Left ventricle myocardium inferior (tissue), 1 donor: Measurements from ENCODE around the gene SPIN2A. TPM values are rescaled to one million over a fixed set of nuclear protein-coding genes. Genes with fewer than 3 reads are reported as not detected.
"Not testable (repeated sequence)": the region's sequence is repeated elsewhere in the genome, so short reads cannot be mapped to it uniquely, and the experiment has no call there.

ENCODE experiments used
- DNase-seq: peaks from one replicate; pipeline ENCODE4 v3.0.0-alpha.2; 2020
- H3K27ac ChIP-seq: fragments of 200-600 bp; replicated peaks from 2 replicates; pipeline ENCODE4 v1.8.0; 2021
- H3K27me3 ChIP-seq: fragments of 200-600 bp; 2 replicates; pipeline ENCODE4 v1.8.0; 2021; ENCODE audit warnings: low read depth
- H3K36me3 ChIP-seq: fragments of 200-600 bp; 2 replicates; pipeline ENCODE4 v1.8.0; 2021
- H3K4me1 ChIP-seq: fragments of 200-600 bp; 2 replicates; pipeline ENCODE4 v1.8.0; 2021
- H3K4me3 ChIP-seq: fragments of 200-600 bp; 2 replicates; pipeline ENCODE4 v1.8.0; 2021; ENCODE audit warnings: mild to moderate bottlenecking, moderate library complexity
- H3K9me3 ChIP-seq: fragments of 200-600 bp; replicated peaks from 2 replicates; pipeline ENCODE4 v1.8.0; 2021
- intact Hi-C: fragments of 100-400 bp; cut with micrococcal nuclease; formaldehyde crosslinking; loops from one replicate; pipeline ENCODE4 v1.11.0; 2022
- total RNA-seq: library from RNA; stranded (reverse); fragmentation: NEBNext Ultra II Directional; extraction: Animal tissue kit (Norgen Biotek cat#: 25700); gene quantifications from one replicate; pipeline ENCODE4 v1.2.1, GENCODE V29; 2021
- TF ChIP-seq, protein P1 (sequence below): fragments of 200-600 bp; IDR thresholded peaks from 2 replicates; pipeline ENCODE4 v1.8.0; 2021; ENCODE audit warnings: antibody characterized with exemption, mild to moderate bottlenecking, borderline replicate concordance
- donor health status: DM: no; HTN: yes; CAD: no; lungs with severe emphysema.

The SPIN2A gene
- total RNA-seq, 1 donor from 2014 or later: 0.22 TPM

DNA sequence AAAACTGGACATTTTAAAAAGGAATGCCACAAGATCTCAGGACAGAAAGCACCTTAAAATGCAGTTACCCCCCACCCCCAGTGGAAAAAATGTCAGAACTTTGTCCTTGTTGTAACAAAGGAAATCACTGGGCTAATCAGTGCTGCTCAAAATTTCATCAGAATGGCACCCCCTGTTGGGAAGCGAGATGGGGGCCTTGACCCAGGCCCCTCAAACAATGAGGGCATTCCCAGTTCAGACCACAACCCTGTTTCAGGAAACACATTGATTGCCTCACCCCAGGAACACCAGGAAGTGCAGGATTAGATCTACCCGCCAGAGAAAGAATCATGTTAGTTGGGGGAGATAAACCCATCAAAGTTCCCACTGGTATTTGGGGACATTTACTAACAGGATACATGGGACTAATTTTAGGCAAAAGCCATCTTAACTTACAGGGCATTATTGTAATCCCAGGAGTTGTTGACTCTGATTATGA lies 32.2 kb downstream of the SPIN2A start:
- Histone ChIP-seq H3K4me1 (no peaks in the 10 kb centered on the region), H3K36me3 (peaks cover 14% of the 10 kb centered on the region), H3K4me3 (no peak overlapping the region), H3K27me3 (no peaks in the 10 kb centered on the region), H3K27ac (no peak overlapping the region), H3K9me3 (peaks cover 12% of the 10 kb centered on the region)
- TF ChIP-seq, protein P1, sequence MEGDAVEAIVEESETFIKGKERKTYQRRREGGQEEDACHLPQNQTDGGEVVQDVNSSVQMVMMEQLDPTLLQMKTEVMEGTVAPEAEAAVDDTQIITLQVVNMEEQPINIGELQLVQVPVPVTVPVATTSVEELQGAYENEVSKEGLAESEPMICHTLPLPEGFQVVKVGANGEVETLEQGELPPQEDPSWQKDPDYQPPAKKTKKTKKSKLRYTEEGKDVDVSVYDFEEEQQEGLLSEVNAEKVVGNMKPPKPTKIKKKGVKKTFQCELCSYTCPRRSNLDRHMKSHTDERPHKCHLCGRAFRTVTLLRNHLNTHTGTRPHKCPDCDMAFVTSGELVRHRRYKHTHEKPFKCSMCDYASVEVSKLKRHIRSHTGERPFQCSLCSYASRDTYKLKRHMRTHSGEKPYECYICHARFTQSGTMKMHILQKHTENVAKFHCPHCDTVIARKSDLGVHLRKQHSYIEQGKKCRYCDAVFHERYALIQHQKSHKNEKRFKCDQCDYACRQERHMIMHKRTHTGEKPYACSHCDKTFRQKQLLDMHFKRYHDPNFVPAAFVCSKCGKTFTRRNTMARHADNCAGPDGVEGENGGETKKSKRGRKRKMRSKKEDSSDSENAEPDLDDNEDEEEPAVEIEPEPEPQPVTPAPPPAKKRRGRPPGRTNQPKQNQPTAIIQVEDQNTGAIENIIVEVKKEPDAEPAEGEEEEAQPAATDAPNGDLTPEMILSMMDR: no peak
- intact Hi-C loops: no loop called here
- no peak for DNase-seq

DNA sequence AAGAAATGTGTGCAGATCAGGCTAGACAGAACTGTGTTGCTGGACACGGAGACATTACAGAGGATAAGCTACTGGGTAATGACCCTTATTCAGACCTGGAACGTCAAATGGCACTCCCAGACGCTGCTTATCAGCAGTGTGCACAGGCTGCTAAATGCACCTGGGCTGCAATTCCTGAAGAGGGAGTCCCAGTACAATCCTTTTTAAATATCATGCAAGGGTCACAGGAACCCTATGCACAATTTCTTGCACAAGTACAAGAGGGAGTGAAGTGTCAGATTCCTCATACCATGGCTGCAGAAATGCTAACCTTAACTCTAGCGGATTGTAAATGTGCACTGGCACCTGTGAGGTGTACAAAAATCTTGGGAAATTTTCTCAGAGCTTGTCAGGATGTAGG lies 32.8 kb downstream of the SPIN2A start:
- Histone ChIP-seq H3K4me3 (no peak overlapping the region), H3K27me3 (no peaks in the 10 kb centered on the region), H3K9me3 (peaks cover 14% of the 10 kb centered on the region), H3K36me3 (peaks cover 14% of the 10 kb centered on the region), H3K4me1 (no peaks in the 10 kb centered on the region), H3K27ac (no peak overlapping the region)
- intact Hi-C loops: no loop called here
- no peak for DNase-seq
- TF ChIP-seq, protein P1: no peak

DNA sequence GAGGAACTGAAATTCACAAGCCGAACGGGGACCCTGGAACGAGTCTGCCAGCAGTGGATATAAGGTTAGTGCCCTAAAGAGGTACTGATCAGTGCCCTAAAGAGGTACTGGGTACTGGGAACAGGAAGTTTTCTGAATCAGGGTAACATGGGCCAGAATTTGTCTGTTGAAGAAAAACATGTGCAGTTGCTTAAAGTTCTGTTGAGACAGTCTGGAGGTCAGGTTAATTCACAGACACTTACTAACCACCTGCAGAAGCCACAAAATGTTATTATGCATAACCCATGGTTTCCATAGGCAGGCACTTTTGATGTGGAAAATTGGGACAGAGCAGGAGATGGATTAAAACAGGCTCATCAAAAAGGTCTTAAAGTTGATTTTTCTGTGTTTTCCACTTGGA lies 33.7 kb downstream of the SPIN2A start:
- H3K4me1 ChIP-seq: no peaks in the 10 kb centered on the region
- no peak overlapping the region for H3K4me3 ChIP-seq
- TF ChIP-seq, protein P1: no peak
- H3K9me3 ChIP-seq: peaks cover 17% of the 10 kb centered on the region
- DNase-seq: no peak
- H3K27ac ChIP-seq: no peak overlapping the region
- H3K27me3 ChIP-seq: no peaks in the 10 kb centered on the region
- peaks cover 10% of the 10 kb centered on the region for H3K36me3 ChIP-seq
- intact Hi-C loops: no loop called here

DNA sequence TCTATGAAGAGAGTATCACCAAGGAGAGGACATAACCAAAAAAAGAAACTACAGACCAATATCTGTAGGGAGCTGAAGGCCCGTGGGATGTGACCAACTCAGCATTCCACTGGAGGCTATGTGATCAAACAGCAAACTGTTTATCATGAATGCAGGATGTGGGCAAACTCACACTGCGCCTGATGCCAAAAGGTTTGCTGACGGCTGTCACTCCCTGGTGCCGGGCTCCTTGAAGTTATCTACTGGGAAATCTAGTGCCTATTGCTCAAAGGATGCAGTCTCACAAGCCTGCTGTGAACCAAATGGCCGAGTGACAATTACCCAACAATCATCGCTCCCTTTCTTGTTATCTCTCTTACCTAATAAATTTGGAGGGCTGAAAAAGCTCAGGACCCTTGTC lies 34.3 kb downstream of the SPIN2A start:
- H3K27me3 ChIP-seq, H3K36me3 ChIP-seq, H3K4me1 ChIP-seq, H3K27ac ChIP-seq, intact Hi-C loops, H3K4me3 ChIP-seq, DNase-seq: not testable (repeated sequence)
- peaks cover 17% of the 10 kb centered on the region for H3K9me3 ChIP-seq

Other genes starting within 250 kb of the SPIN2A start
- 3.5 TPM for gene SPIN3, start 141.9 kb downstream of the SPIN2A start, total RNA-seq
- gene SPIN2B, start 15.8 kb downstream of the SPIN2A start, total RNA-seq: 8.4 TPM
- gene FAAH2, start 149.3 kb upstream of the SPIN2A start, total RNA-seq: 0.14 TPM